ENCODE data around the gene UAP1.

- TF ChIP-seq CTCF (conservative IDR thresholded peaks at IDR 0.05; ENCODE audit: low read length): no peak
- TF ChIP-seq EZH2phosphoT487 (IDR thresholded peaks at IDR 0.05; ENCODE audit: borderline replicate concordance, low read depth, low read length): no peak
These were observed 84.1 kb downstream of the UAP1 start for GRCh38 chr1:162645666-162646065.

Measured in OCI-LY7 (cell line).